ENCODE results near the gene SLC4A4. TPM values are rescaled to one million over a fixed set of nuclear protein-coding genes. Genes with fewer than 3 reads are reported as not detected.

The SLC4A4 gene
- total RNA-seq, 4 donors from 2014 or later = 0.30 to 0.56 (median 0.34) TPM; not detected in 1

DNA sequence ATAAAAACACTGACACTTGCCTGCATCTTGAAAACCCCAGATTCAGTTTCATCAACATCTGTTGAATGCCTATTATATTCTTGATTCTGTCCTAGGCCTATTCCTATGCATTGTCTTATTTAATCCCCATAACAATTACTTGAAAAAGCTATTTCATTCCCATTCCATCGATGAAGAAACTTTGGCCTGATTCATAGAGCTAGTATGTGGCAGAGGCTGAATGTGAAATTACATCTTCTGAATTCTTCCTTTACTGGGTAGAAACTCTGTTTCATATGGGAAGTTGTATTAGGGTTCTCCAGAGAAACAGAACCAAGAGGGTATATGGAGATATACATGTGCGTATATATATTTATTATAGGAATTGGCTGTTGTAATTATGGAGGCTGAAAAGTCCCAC is 35.0 kb upstream of the SLC4A4 start:
- no peaks in the 10 kb centered on the region for H3K36me3 ChIP-seq
- 73% methylated on average over 2 of the region's 2 CpGs for WGBS
- TF ChIP-seq EP300 (IDR thresholded peaks at IDR 0.05) = no peak

GRCh38 chr4:71304289-71304850 is 34.5 kb upstream of the SLC4A4 start:
- 76% methylated on average over 2 of the region's 2 CpGs for WGBS
- TF ChIP-seq POLR2A (IDR thresholded peaks at IDR 0.05) (no peak), EP300 (IDR thresholded peaks at IDR 0.05) (no peak), POLR2AphosphoS5 (IDR thresholded peaks at IDR 0.05) (no peak)
- TF ChIP-seq, protein P1, sequence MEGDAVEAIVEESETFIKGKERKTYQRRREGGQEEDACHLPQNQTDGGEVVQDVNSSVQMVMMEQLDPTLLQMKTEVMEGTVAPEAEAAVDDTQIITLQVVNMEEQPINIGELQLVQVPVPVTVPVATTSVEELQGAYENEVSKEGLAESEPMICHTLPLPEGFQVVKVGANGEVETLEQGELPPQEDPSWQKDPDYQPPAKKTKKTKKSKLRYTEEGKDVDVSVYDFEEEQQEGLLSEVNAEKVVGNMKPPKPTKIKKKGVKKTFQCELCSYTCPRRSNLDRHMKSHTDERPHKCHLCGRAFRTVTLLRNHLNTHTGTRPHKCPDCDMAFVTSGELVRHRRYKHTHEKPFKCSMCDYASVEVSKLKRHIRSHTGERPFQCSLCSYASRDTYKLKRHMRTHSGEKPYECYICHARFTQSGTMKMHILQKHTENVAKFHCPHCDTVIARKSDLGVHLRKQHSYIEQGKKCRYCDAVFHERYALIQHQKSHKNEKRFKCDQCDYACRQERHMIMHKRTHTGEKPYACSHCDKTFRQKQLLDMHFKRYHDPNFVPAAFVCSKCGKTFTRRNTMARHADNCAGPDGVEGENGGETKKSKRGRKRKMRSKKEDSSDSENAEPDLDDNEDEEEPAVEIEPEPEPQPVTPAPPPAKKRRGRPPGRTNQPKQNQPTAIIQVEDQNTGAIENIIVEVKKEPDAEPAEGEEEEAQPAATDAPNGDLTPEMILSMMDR (IDR thresholded peaks at IDR 0.05) = no peak
- DNase-seq (ENCODE audit: low spot score in 2 of 2) = no peak
- Histone ChIP-seq H3K4me3 (no peak overlapping the region), H3K36me3 (no peaks in the 10 kb centered on the region), H3K9me3 (no peaks in the 10 kb centered on the region), H3K4me1 (no peaks in the 10 kb centered on the region), H3K27ac (no peak overlapping the region), H3K27me3 (no peaks in the 10 kb centered on the region)

More for the DNA sequence above, 35.0 kb upstream of the SLC4A4 start:
- DNase-seq (ENCODE audit: low spot score in 2 of 2) = no peak
- Histone ChIP-seq H3K27me3 (no peaks in the 10 kb centered on the region), H3K4me3 (no peak overlapping the region), H3K9me3 (no peaks in the 10 kb centered on the region), H3K4me1 (no peaks in the 10 kb centered on the region), H3K27ac (no peak overlapping the region)

DNA sequence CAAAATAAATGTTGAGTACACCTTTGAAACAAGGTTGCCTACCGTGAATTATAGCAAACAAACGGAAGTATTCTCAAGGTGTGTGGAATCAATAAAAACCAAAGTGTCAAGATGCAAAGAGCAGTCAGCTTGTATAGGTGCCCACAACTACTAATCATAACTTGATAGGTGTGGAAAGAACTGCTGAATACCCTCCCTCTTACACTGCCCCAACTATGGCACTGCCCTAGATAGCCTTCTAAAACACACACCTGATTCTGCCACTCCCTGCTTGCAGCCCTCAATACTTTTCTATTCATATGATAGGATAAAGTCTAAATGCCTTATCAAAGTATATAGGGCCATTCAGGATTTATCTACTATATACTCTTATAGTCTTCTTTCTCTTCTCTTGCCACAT is 31.1 kb upstream of the SLC4A4 start:
- no peak overlapping the region for H3K4me3 ChIP-seq
- H3K36me3 ChIP-seq = no peaks in the 10 kb centered on the region
- no peaks in the 10 kb centered on the region for H3K27me3 ChIP-seq
- no peaks in the 10 kb centered on the region for H3K4me1 ChIP-seq
- no peak overlapping the region for H3K27ac ChIP-seq
- WGBS = 100% methylated on average over 2 of the region's 2 CpGs
- TF ChIP-seq EP300 (IDR thresholded peaks at IDR 0.05) = no peak
- no peak for TF ChIP-seq POLR2AphosphoS5 (IDR thresholded peaks at IDR 0.05)
- TF ChIP-seq POLR2A (IDR thresholded peaks at IDR 0.05) = no peak
- TF ChIP-seq, protein P1 (IDR thresholded peaks at IDR 0.05) = no peak
- no peaks in the 10 kb centered on the region for H3K9me3 ChIP-seq
- DNase-seq (ENCODE audit: low spot score in 2 of 2) = no peak

GRCh38 chr4:71322425-71322824 is 16.4 kb upstream of the SLC4A4 start:
- DNase-seq (ENCODE audit: low spot score in 2 of 2) = no peak
- TF ChIP-seq POLR2AphosphoS5 (IDR thresholded peaks at IDR 0.05) = no peak
- no peak for TF ChIP-seq EP300 (IDR thresholded peaks at IDR 0.05)
- no peak for TF ChIP-seq POLR2A (IDR thresholded peaks at IDR 0.05)
- TF ChIP-seq, protein P1 (IDR thresholded peaks at IDR 0.05) = no peak
- H3K4me1 ChIP-seq = no peaks in the 10 kb centered on the region
- H3K27me3 ChIP-seq = no peaks in the 10 kb centered on the region
- H3K27ac ChIP-seq = no peak overlapping the region
- H3K9me3 ChIP-seq = no peaks in the 10 kb centered on the region
- H3K4me3 ChIP-seq = no peak overlapping the region
- H3K36me3 ChIP-seq = no peaks in the 10 kb centered on the region
- 49% methylated on average over 3 of the region's 3 CpGs for WGBS

DNA sequence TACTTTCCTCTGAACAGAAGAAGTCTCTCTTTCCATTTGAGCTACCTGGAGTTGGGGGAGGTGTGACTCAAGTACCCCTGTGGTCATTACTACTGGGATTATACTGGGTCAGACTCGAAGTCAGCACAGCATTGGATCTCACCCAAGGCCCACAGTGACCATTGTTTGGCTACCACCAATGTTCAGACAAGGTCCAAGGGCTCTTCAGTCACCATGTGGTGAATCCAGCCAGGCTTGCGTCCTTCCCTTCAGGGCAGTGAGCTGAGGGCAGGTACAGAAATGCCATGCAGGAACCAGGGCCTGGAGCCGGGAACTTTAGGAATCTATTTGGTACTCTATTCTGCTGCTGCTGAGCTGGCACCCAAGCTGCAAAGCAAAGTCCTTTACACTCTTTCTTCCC is 5.5 kb upstream of the SLC4A4 start:
- Histone ChIP-seq H3K4me3 (no peak overlapping the region), H3K9me3 (no peaks in the 10 kb centered on the region), H3K27me3 (no peaks in the 10 kb centered on the region), H3K4me1 (no peaks in the 10 kb centered on the region), H3K36me3 (no peaks in the 10 kb centered on the region), H3K27ac (no peak overlapping the region)
- DNase-seq (ENCODE audit: low spot score in 2 of 2) = no peak
- WGBS = 82% methylated on average over 2 of the region's 3 CpGs
- TF ChIP-seq EP300 (IDR thresholded peaks at IDR 0.05) (no peak), POLR2AphosphoS5 (IDR thresholded peaks at IDR 0.05) (no peak), POLR2A (IDR thresholded peaks at IDR 0.05) (no peak)
- TF ChIP-seq, protein P1 (IDR thresholded peaks at IDR 0.05) = no peak

GRCh38 chr4:71333960-71334359 is 4.9 kb upstream of the SLC4A4 start:
- H3K27me3 ChIP-seq = no peaks in the 10 kb centered on the region
- no peaks in the 10 kb centered on the region for H3K9me3 ChIP-seq
- H3K27ac ChIP-seq = no peak overlapping the region
- no peak for DNase-seq (ENCODE audit: low spot score in 2 of 2)
- H3K4me3 ChIP-seq = no peak overlapping the region
- TF ChIP-seq POLR2AphosphoS5 (IDR thresholded peaks at IDR 0.05) (no peak), POLR2A (IDR thresholded peaks at IDR 0.05) (no peak), EP300 (IDR thresholded peaks at IDR 0.05) (no peak)
- TF ChIP-seq, protein P1 (IDR thresholded peaks at IDR 0.05) = no peak
- H3K36me3 ChIP-seq = no peaks in the 10 kb centered on the region
- H3K4me1 ChIP-seq = no peaks in the 10 kb centered on the region

Measured in suprapubic skin (tissue), 4 donors.